GM10847 (cell line): ENCODE results near the gene PIK3CD.

Source experiments
- POLR2A ChIP-seq: IDR thresholded peaks from 2 replicates; pipeline ENCODE4 v1.6.1; 2011; ENCODE audit not compliant: insufficient read length; ENCODE audit errors: extremely low read depth

PIK3CD gene

DNA sequence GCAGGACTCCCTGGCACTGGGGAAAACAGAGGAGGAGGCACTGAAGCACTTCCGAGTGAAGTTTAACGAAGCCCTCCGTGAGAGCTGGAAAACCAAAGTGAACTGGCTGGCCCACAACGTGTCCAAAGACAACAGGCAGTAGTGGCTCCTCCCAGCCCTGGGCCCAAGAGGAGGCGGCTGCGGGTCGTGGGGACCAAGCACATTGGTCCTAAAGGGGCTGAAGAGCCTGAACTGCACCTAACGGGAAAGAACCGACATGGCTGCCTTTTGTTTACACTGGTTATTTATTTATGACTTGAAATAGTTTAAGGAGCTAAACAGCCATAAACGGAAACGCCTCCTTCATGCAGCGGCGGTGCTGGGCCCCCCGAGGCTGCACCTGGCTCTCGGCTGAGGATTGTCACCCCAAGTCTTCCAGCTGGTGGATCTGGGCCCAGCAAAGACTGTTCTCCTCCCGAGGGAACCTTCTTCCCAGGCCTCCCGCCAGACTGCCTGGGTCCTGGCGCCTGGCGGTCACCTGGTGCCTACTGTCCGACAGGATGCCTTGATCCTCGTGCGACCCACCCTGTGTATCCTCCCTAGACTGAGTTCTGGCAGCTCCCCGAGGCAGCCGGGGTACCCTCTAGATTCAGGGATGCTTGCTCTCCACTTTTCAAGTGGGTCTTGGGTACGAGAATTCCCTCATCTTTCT is 75.5 kb downstream of the PIK3CD start:
- TF ChIP-seq POLR2A: no peak

DNA sequence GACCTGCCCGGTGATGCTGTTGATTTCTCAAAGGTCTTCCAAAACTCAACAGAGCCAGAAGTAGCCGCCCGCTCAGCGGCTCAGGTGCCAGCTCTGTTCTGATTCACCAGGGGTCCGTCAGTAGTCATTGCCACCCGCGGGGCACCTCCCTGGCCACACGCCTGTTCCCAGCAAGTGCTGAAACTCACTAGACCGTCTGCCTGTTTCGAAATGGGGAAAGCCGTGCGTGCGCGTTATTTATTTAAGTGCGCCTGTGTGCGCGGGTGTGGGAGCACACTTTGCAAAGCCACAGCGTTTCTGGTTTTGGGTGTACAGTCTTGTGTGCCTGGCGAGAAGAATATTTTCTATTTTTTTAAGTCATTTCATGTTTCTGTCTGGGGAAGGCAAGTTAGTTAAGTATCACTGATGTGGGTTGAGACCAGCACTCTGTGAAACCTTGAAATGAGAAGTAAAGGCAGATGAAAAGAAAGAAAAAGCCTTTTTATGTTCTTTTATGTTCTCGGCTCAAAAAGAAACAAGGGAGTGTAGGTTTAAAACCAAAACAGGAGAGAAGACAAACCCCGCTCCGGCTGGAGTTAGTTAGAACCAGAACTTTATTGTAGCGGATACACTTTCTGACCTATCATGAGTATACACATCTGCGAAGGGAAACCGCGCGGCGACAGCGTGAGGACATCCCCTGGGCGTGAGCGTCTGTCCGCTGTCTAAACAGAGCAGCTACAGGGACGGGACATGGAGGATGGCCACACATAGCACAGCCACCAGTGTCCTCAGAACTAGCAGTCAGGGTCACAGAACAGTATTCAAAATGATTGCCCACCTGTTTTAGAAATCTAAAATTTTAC is 77.1 kb downstream of the PIK3CD start:
- TF ChIP-seq POLR2A: peak; percentile 16

DNA sequence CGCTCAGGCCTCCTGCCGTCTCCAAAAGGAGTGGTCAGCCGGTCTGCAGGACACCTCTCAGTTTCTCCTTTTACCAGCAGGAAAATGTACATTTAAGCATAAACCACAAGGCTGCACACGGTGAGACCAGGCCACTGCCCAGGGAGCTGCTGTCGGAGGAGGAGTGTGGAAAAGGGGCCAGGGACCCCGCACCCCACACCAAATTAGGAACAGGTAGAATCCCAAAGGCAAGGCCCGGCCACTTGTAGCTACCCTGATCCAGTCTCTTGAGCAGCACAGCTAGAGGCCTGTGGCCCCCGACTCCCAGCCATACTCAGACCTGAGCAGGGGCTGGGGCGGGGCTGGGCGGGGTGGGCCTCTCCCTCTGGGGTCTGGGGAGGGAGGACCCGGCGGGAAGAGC is 78.0 kb downstream of the PIK3CD start:
- no peak for TF ChIP-seq POLR2A

GRCh38 chr1:9730096-9730901 is 78.8 kb downstream of the PIK3CD start:
- no peak for TF ChIP-seq POLR2A

GRCh38 chr1:9731051-9731537 is 79.6 kb downstream of the PIK3CD start:
- no peak for TF ChIP-seq POLR2A

GRCh38 chr1:9731561-9731960 is 80.0 kb downstream of the PIK3CD start:
- TF ChIP-seq POLR2A: no peak

DNA sequence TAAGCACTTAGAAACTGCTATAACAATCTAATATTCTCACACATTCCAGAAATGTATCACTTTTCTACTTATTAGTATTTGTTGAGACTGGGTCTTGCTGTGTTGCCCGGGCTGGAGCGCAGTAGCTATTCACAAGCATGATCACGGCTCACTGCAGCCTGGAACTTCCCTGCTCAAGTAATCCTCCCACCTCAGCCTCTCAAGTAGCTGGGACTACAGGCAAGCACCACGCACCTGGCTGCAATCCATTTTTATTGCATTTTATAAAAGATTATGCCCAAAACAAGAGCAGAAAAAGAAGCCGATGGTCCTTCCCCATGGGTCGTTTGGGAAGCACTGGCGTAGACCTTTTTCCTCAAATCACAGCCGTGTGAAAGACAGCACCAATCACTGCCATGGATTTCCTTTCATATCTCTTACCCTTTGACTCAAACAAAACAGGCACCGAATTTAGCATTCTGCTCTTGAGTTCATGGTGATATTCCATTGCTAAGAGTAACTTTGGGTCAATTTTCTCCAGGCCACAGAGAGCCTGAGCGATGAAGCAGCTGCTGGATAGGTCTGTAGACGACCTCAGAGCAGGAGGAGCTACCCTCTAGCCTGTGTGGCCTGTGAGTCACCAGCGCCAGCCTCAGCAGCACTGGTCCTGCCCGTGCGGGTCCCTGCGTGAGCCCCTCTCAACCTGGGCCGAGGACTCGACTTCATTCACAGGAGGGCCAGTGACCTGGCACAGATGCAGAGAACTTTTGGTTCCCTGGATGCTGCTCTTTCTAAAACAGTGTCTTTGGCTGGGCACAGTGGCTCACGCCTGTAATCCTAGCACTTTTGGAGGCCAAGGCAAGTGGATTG is 80.8 kb downstream of the PIK3CD start:
- no peak for TF ChIP-seq POLR2A

- TF ChIP-seq POLR2A: no peak
These were observed 81.7 kb downstream of the PIK3CD start for GRCh38 chr1:9733160-9733789.

- no peak for TF ChIP-seq POLR2A
These were observed 84.3 kb downstream of the PIK3CD start for GRCh38 chr1:9735800-9736199.

DNA sequence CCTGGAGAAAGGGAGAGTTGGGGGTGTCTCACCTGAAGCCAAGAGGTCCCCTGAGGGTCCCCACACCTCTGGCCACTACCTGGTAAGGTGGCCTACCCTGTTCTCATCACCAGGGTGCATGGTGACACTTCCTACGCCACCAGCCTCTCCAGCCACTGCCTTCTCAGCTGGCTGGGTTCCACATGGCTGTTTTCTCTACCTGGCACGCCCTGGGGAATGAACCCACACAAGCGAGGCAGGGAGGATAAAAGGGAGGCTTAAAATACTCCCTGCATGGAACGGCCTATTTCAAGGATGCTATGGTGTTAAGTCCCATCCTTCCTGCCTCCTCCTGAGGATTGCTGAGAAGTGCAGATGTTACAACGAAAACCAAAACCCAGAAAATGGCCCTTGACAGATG is 84.7 kb downstream of the PIK3CD start:
- no peak for TF ChIP-seq POLR2A

- no peak for TF ChIP-seq POLR2A
These were observed 85.5 kb downstream of the PIK3CD start for GRCh38 chr1:9737057-9737456.

- TF ChIP-seq POLR2A: no peak
These were observed 86.1 kb downstream of the PIK3CD start for GRCh38 chr1:9737671-9738070.

GRCh38 chr1:9744106-9744799 is 92.7 kb downstream of the PIK3CD start:
- no peak for TF ChIP-seq POLR2A

GRCh38 chr1:9746211-9746610 is 94.7 kb downstream of the PIK3CD start:
- no peak for TF ChIP-seq POLR2A
